Measurements from ENCODE around the gene NALF2.

Gene NALF2

GRCh38 chrX:69503782-69504625 lies at the start of gene NALF2:
Gene NALF2, plus strand, starts transcription at chrX:69504326. Its CDS starts 957 bp downstream, at chrX:69505283.
- peak in 1 of 2 experiments; percentile 4 for DNase-seq (ENCODE audit: low read depth in 2 of 2)

DNA sequence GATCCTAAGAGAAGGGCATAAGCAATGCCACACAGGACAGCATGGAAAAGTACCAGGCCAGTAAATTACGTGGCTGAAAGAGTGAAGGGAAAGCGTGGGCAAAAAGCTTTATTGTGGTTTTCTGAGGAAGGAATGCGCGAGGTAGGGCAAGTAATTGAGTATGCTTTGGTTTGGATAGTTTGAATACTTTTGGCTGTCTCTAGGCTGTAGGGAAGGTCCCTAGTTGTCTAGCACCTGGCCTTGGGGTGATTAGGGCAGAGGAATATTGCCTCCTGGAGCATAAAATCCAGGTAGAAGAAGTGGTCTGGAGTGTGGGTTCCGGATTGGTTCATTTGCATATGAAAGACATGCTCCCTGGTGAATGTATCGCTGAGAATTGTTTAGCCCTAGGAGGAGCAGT lies 46.4 kb upstream of the NALF2 start:
- no peak for DNase-seq (ENCODE audit: low read depth in 2 of 2)

- DNase-seq (ENCODE audit: low read depth in 2 of 2): no peak
Measured at GRCh38 chrX:69466546-69466945, 37.6 kb upstream of the NALF2 start.

- no peak for DNase-seq (ENCODE audit: low read depth in 2 of 2)
Measured at GRCh38 chrX:69469975-69470374, 34.2 kb upstream of the NALF2 start.

DNA sequence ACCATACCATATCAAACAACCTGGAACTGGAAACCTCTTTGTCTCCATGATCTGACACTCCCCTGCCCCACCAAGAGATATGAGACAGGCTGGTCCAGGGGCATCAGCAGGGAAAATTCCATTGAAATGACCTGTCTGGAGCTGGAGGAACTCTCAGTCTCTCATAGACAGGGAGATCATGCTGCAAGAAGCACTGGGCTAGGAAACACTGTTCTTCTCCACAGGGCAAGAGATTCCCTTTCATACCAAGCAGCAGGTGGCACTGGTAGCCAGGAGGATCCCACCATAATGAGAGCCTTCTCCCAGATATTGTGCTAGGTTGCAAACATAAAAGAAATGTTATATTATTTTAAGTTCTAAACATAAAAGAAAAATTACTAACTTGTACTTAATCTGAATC lies 14.5 kb upstream of the NALF2 start:
- no peak for DNase-seq (ENCODE audit: low read depth in 2 of 2)

GRCh38 chrX:69493193-69493592 lies 10.9 kb upstream of the NALF2 start:
- DNase-seq (ENCODE audit: low read depth in 2 of 2): no peak

- no peak for DNase-seq (ENCODE audit: low read depth in 2 of 2)
Measured at GRCh38 chrX:69493766-69494165, 10.4 kb upstream of the NALF2 start.

- DNase-seq (ENCODE audit: low read depth in 2 of 2): no peak
Measured at GRCh38 chrX:69496183-69496582, 7.9 kb upstream of the NALF2 start.

- DNase-seq (ENCODE audit: low read depth in 2 of 2): no peak
Measured at GRCh38 chrX:69501429-69501828, 2.7 kb upstream of the NALF2 start.

- DNase-seq (ENCODE audit: low read depth in 2 of 2): no peak
Measured at GRCh38 chrX:69503228-69503781, 821 bp upstream of the NALF2 start.

DNA sequence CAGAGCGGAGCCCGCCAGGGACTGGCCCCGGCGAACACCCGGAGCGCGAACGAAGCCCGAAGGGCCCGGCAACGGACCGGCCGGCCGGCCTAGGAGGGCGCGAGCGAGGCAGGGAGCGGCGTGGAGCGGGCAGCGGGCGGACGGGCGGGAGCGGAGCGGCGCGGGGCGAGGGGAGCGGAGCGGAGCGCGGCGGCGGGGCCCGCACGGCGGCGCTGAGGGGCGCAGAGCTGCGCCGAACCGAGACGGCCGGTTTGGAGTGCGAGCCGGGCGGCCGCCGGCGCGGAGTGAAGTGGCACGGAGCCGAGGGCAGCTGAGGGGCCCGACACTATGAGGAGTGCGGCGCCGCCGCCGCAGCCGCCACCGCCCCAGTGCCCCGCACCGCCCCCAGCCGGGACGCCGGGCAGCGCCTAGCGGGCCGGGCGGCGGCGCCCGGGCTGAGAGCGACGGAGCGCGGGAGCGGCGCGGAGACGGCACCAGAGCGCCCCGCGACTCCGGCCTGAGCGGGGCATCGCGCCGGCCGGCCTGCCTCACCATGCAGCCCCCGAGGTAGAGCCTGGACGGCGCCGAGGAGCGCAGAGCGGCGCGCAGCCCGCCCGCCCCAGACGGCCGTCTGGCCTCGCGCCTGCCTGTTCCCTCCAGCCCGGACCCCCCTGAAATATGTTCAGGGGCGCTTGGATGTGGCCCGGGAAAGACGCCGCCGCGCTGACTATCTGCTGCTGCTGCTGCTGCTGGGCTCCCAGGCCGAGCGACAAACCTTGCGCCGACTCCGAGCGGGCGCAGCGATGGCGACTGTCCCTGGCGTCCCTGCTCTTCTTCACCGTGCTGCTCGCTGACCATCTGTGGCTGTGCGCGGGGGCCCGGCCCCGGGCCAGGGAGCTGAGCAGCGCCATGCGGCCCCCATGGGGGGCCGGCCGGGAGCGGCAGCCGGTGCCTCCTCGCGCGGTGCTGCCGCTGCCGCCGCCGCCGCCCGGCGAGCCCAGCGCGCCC lies 793 bp downstream of the NALF2 start:
- no peak for DNase-seq (ENCODE audit: low read depth in 2 of 2)

DNA sequence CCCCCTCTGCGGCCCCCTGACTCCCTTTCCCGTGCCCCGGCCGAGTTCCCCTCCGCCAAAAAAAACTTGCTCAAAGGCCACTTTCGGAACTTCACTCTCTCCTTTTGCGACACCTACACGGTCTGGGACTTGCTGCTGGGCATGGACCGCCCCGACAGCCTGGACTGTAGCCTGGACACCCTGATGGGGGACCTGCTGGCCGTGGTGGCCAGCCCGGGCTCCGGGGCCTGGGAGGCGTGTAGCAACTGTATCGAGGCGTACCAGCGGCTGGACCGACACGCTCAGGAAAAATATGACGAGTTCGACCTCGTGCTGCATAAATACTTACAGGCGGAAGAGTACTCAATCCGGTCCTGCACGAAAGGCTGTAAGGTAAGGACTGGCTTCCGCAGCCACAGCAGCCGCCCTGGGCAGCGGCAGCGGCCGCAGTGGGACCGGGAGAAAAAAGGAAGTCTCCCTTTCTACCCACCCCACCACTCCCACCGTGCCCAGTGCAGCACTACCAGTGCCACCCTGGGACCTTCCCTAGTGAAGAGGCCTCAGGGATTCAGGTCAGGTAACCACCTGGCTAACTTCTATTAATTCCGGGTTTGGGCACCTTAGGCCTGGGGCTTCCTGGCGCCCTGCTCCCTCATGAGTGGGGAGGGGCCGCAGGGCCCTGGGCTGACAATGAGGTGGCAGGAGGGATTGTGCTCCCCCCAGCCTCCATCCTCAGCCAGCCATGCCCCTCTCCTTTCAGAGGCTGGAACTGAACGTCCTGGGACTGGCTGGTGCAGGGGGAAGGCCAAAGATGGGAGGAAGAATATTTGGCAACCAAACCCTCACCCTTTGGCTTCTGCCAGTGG lies 1.9 kb downstream of the NALF2 start:
- DNase-seq (ENCODE audit: low read depth in 2 of 2): no peak

GRCh38 chrX:69506617-69507499 lies 2.7 kb downstream of the NALF2 start:
- no peak for DNase-seq (ENCODE audit: low read depth in 2 of 2)

- no peak for DNase-seq (ENCODE audit: low read depth in 2 of 2)
Measured at GRCh38 chrX:69507500-69507789, 3.3 kb downstream of the NALF2 start.

DNA sequence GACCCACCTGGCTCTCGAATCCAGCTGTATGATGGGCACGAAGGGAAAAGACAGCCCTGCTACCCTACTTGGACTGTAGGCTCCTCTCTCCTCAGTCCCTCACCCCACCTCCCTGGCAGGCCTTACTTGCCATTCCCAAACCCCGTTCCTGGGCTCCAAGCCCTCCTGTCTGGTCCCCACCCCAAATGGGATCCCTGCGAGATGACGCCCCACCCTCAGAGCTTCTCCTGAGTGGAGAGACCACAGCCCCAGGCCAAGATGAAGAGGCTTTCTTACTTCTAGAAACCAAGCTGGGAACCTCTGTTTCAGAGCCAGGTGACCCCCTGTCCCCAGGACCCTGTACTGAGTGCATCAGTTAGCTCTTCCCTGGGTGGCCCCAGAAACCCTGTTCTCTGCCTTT lies 4.5 kb downstream of the NALF2 start:
- DNase-seq (ENCODE audit: low read depth in 2 of 2): no peak

GRCh38 chrX:69510137-69510715 lies 6.1 kb downstream of the NALF2 start:
- no peak for DNase-seq (ENCODE audit: low read depth in 2 of 2)

- no peak for DNase-seq (ENCODE audit: low read depth in 2 of 2)
Measured at GRCh38 chrX:69510914-69511513, 6.9 kb downstream of the NALF2 start.

- no peak for DNase-seq (ENCODE audit: low read depth in 2 of 2)
Measured at GRCh38 chrX:69522052-69522451, 17.9 kb downstream of the NALF2 start.

DNA sequence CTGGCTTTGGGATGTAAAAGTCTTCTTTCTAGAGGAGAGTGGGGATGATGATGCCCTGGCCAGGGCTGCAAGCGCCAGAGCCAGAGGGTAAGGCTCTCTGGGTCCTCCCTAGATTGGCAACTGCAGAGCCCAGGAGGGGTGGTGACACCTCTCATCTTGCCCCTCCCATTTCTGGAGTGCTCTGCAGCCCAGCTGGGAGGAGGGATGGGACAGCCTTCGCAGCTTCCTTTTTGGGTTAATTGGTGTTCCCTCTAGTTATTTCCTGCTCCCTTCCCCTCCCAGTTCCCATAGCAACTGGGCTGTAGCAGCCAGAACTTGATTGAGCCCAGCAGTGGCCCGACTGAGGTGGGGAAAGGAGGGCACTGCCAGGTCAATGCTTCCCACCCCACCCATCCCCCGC lies 19.2 kb downstream of the NALF2 start:
- no peak for DNase-seq (ENCODE audit: low read depth in 2 of 2)
